SU-DHL-6 (cell line): ENCODE measurements around the gene ISOC1.

Experiments
- H2AFZ ChIP-seq: fragments of 200-600 bp; sonication (generic); 2 replicates; pipeline ENCODE4 v1.6.1; 2014; ENCODE audit warnings: low read depth, mild to moderate bottlenecking, moderate library complexity, mixed read lengths, antibody characterized with exemption, low read length; ENCODE audit not compliant: severe bottlenecking
- H3F3A ChIP-seq: fragments of 200-600 bp; shearing (Covaris generic); 2 replicates; pipeline ENCODE4 v1.6.0; 2016; ENCODE audit warnings: antibody characterized with exemption, mild to moderate bottlenecking; ENCODE audit not compliant: insufficient read depth
- H3K27ac ChIP-seq: fragments of 200-600 bp; sonication (generic); 2 replicates; pipeline ENCODE4 v1.5.1; 2016; ENCODE audit warnings: low read depth, mild to moderate bottlenecking, low read length, moderate library complexity, mixed read lengths
- H3K27me3 ChIP-seq: fragments of 200-600 bp; sonication (generic), shearing (Covaris generic); 2 replicates; pipeline ENCODE4 v1.6.0; 2014; ENCODE audit warnings: mild to moderate bottlenecking, low read length
- H3K36me3 ChIP-seq: fragments of 200-600 bp; sonication (generic); 2 replicates; pipeline ENCODE4 v1.6.1; 2014; ENCODE audit warnings: mild to moderate bottlenecking, low read length, mixed read lengths
- H3K4me2 ChIP-seq: fragments of 300-600, 200-600 bp; shearing (Covaris generic), sonication (generic); 2 replicates; pipeline ENCODE4 v1.6.0; 2014; ENCODE audit warnings: low read length, low read depth, mild to moderate bottlenecking; ENCODE audit not compliant: poor library complexity, severe bottlenecking
- H3K4me3 ChIP-seq: fragments of 200-600 bp; sonication (generic); 2 replicates; pipeline ENCODE4 v1.5.1; 2014; ENCODE audit warnings: antibody characterized with exemption, low read length, mild to moderate bottlenecking, mixed read lengths; ENCODE audit not compliant: insufficient read depth, poor library complexity, severe bottlenecking
- H3K79me2 ChIP-seq: fragments of 200-600 bp; sonication (generic); 2 replicates; pipeline ENCODE4 v1.6.1; 2014; ENCODE audit warnings: mild to moderate bottlenecking, low read length, moderate library complexity; ENCODE audit not compliant: insufficient read depth
- H3K9ac ChIP-seq: fragments of 200-600 bp; sonication (generic); 2 replicates; pipeline ENCODE4 v1.7.0; 2014; ENCODE audit warnings: mild to moderate bottlenecking, low read length
- H3K9me2 ChIP-seq: fragments of 200-600 bp; sonication (generic); replicated peaks from 2 replicates; pipeline ENCODE4 v1.6.1; 2014; ENCODE audit warnings: low read length; ENCODE audit not compliant: insufficient read depth
- H3K9me3 ChIP-seq: fragments of 200-600 bp; sonication (generic); 2 replicates; pipeline ENCODE4 v1.6.1; 2014; ENCODE audit warnings: low read length, mixed read lengths; ENCODE audit not compliant: insufficient read depth
- H4K20me1 ChIP-seq: fragments of 200-600 bp; sonication (generic); 2 replicates; pipeline ENCODE4 v1.6.1; 2014; ENCODE audit warnings: low read depth, mild to moderate bottlenecking, antibody characterized with exemption, low read length, moderate library complexity, mixed read lengths
- EZH2phosphoT487 ChIP-seq: fragments of 200-600 bp; sonication (generic), shearing (Covaris generic); conservative IDR thresholded peaks from 2 replicates; pipeline ENCODE4 v1.6.1; 2018; ENCODE audit warnings: mild to moderate bottlenecking, antibody characterized with exemption, low read length, moderate library complexity, mixed read lengths
- TF ChIP-seq, protein P1 (sequence below): fragments of 200-600 bp; sonication (generic); IDR thresholded peaks from one replicate; pipeline ENCODE4 v1.5.1; 2017; ENCODE audit warnings: antibody characterized with exemption, mild to moderate bottlenecking, low read length, moderate library complexity; ENCODE audit not compliant: insufficient read depth, poor library complexity, severe bottlenecking

The ISOC1 gene

DNA sequence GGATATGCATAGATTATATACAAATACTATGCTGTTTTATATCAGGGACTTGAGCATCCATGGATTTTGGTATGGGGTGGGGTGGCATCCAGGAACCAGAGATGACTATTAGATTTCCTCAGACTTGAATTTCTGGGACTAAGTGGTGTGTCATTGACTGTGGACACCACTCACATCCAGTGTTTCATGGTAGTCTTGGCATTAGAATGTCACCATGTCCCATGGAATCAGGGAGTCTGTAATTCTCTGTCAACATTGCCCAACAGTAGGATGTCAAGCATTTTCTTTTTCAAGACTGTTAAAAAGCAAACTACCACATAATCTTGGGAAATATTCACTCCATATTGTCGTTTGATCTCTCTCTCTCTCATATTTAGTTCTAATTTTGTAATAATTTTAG lies 13.1 kb downstream of the ISOC1 start:
- H2AFZ ChIP-seq, result no peak overlapping the region
- peaks cover 10% of the 10 kb centered on the region; the same call in 1 of the 2 replicates for H3K36me3 ChIP-seq
- no peaks in the 10 kb centered on the region for H3F3A ChIP-seq
- H3K79me2 ChIP-seq, result no peaks in the 10 kb centered on the region; the same call in 1 of the 2 replicates
- H3K27ac ChIP-seq, result no peak overlapping the region
- no peaks in the 10 kb centered on the region for H3K9me2 ChIP-seq
- no peak overlapping the region for H3K4me2 ChIP-seq
- 0 out of 2 replicates have a peak, but pooled peaks cover 1% of the 10 kb centered on the region for H4K20me1 ChIP-seq
- H3K9me3 ChIP-seq, result no peaks in the 10 kb centered on the region
- H3K4me3 ChIP-seq, result no peak overlapping the region
- no peaks in the 10 kb centered on the region for H3K27me3 ChIP-seq
- no peak for TF ChIP-seq EZH2phosphoT487
- TF ChIP-seq, protein P1, sequence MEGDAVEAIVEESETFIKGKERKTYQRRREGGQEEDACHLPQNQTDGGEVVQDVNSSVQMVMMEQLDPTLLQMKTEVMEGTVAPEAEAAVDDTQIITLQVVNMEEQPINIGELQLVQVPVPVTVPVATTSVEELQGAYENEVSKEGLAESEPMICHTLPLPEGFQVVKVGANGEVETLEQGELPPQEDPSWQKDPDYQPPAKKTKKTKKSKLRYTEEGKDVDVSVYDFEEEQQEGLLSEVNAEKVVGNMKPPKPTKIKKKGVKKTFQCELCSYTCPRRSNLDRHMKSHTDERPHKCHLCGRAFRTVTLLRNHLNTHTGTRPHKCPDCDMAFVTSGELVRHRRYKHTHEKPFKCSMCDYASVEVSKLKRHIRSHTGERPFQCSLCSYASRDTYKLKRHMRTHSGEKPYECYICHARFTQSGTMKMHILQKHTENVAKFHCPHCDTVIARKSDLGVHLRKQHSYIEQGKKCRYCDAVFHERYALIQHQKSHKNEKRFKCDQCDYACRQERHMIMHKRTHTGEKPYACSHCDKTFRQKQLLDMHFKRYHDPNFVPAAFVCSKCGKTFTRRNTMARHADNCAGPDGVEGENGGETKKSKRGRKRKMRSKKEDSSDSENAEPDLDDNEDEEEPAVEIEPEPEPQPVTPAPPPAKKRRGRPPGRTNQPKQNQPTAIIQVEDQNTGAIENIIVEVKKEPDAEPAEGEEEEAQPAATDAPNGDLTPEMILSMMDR, result no peak
- no peak overlapping the region for H3K9ac ChIP-seq

DNA sequence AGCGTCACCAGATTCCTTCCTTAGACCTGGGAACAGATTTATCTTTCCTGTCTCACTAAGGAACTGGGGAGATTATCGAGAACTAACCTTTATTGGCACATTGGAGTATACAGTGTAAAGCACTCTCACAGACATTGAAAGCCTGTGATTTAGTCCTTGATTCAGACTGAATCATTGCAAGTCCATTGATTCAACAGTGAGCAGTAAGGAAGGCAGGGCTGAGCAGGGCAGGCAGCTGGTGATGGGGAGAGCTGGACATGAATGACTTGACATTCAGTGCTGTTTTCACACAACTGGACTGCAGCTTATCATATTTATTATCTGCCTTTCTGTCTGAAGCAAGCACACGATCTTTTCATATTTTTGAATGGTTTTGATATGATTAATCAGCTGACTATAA lies 16.2 kb downstream of the ISOC1 start:
- Histone ChIP-seq H3K9me2 (no peaks in the 10 kb centered on the region), H3K9me3 (no peaks in the 10 kb centered on the region), H3K4me3 (no peak overlapping the region), H3F3A (no peaks in the 10 kb centered on the region), H4K20me1 (no peaks in the 10 kb centered on the region), H3K79me2 (no peaks in the 10 kb centered on the region), H3K27me3 (no peaks in the 10 kb centered on the region), H3K27ac (no peak overlapping the region), H3K36me3 (peaks cover 6% of the 10 kb centered on the region; the same call in 1 of the 2 replicates), H3K4me2 (no peak overlapping the region), H3K9ac (no peak overlapping the region), H2AFZ (no peak overlapping the region)
- TF ChIP-seq, protein P1, result no peak
- no peak for TF ChIP-seq EZH2phosphoT487

DNA sequence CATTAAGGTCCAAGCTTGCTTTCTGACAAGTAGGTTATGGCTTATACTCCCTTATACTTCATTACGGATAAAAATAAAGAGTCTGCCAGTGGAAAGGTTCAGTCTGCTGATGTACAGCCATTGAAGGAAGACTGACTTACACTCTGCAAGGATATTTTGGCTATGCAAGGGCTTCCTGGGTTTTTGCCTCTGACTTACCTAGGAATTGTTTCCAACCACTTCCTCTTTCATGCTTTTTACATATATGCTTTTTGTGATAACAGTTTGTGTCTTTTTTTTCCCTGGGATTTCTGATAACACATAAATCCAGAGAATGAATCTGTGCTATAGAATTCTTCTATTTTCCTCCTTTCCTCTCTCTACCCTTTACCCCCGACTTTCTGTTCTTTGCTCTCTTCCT lies 16.8 kb downstream of the ISOC1 start:
- H3K4me2 ChIP-seq, result no peak overlapping the region
- TF ChIP-seq, protein P1, result no peak
- no peak for TF ChIP-seq EZH2phosphoT487
- peaks cover 6% of the 10 kb centered on the region; the same call in 1 of the 2 replicates for H3K36me3 ChIP-seq

More for the DNA sequence above, 16.8 kb downstream of the ISOC1 start:
- no peak overlapping the region for H3K9ac ChIP-seq
- H3K4me3 ChIP-seq, result no peak overlapping the region
- no peaks in the 10 kb centered on the region for H3K9me2 ChIP-seq
- no peak overlapping the region for H3K27ac ChIP-seq
- no peaks in the 10 kb centered on the region for H3F3A ChIP-seq
- H3K27me3 ChIP-seq, result no peaks in the 10 kb centered on the region
- no peaks in the 10 kb centered on the region for H3K79me2 ChIP-seq
- no peaks in the 10 kb centered on the region for H4K20me1 ChIP-seq
- no peak overlapping the region for H2AFZ ChIP-seq
- no peaks in the 10 kb centered on the region for H3K9me3 ChIP-seq
